Fibroblast of villous mesenchyme (primary cell): ENCODE measurements around the gene C12orf76. TPM values are rescaled to one million over a fixed set of nuclear protein-coding genes. Genes with fewer than 3 reads are reported as not detected.
A peak's percentile ranks its signal among the peaks of the same experiment; 100 is the strongest.
"Not testable (repeated sequence)": the region's sequence is repeated elsewhere in the genome, so short reads cannot be mapped to it uniquely, and the experiment has no call there.

Experiments used
- DNase-seq: peaks from one replicate; pipeline ENCODE4 v3.0.0-alpha.2; 2010; ENCODE audit warnings: low read depth
- H3K4me3 ChIP-seq: 2 replicates; pipeline ENCODE4 v1.5.1; 2011; ENCODE audit warnings: low read depth, mild to moderate bottlenecking, low read length
- total RNA-seq: library from RNA; depleted of rRNA; stranded (reverse); fragments of >200 nt; gene quantifications from 2 replicates; pipeline ENCODE4 v1.2.3, GENCODE V29; 2012
- TF ChIP-seq, protein P1 (sequence below): IDR thresholded peaks from 2 replicates; pipeline ENCODE4 v1.5.1; 2012; ENCODE audit warnings: low read depth, mild to moderate bottlenecking, low read length; ENCODE audit not compliant: insufficient read depth

Gene C12orf76, protein sequence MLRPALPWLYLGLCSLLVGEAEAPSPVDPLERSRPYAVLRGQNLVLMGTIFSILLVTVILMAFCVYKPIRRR
- total RNA-seq, result 6.8 and 9.5 TPM in 2 replicates

DNA sequence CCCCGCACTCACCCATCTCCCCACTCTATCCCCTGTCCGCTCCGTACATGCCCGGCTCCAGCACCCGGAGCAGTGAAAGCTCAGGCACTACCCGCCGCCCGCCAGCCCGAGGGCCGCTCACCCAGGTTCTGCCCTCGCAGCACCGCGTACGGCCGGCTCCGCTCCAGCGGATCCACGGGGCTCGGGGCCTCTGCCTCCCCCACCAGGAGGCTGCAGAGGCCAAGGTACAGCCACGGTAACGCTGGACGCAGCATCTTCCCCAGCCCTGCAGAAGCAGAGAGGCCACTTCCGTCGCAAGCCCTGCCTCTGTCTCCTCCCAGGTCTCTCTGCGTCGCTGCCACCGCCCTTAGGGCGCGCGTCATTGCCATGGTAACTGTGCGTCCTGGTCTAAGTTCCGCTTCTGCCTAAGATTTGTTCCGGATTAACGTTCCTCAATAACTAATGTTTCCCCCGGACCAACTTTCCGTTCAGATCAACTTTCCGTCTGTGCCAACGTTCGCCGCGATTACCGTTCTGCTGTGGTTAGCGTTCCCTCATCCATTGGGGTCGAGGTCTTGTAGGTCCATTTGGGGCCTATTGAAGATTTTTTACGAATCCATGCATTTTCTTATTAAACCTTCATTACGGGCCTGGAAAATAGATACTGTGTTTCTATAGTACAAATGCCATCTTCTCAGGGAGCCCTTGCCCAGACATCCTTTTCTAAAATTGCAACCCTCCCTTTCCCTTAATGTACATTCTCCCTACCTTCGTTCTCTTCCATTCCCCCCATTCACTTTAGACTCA is at the start of gene C12orf76:
TSS of gene C12orf76 (minus strand) at position 281 of the 786 bp plus-strand sequence. CDS start at position 254, 27 bp downstream.
- DNase-seq, result peak; percentile 95
- peak within 1 kb of the TSS; percentile 89 for H3K4me3 ChIP-seq
- TF ChIP-seq, protein P1, sequence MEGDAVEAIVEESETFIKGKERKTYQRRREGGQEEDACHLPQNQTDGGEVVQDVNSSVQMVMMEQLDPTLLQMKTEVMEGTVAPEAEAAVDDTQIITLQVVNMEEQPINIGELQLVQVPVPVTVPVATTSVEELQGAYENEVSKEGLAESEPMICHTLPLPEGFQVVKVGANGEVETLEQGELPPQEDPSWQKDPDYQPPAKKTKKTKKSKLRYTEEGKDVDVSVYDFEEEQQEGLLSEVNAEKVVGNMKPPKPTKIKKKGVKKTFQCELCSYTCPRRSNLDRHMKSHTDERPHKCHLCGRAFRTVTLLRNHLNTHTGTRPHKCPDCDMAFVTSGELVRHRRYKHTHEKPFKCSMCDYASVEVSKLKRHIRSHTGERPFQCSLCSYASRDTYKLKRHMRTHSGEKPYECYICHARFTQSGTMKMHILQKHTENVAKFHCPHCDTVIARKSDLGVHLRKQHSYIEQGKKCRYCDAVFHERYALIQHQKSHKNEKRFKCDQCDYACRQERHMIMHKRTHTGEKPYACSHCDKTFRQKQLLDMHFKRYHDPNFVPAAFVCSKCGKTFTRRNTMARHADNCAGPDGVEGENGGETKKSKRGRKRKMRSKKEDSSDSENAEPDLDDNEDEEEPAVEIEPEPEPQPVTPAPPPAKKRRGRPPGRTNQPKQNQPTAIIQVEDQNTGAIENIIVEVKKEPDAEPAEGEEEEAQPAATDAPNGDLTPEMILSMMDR, result no peak

DNA sequence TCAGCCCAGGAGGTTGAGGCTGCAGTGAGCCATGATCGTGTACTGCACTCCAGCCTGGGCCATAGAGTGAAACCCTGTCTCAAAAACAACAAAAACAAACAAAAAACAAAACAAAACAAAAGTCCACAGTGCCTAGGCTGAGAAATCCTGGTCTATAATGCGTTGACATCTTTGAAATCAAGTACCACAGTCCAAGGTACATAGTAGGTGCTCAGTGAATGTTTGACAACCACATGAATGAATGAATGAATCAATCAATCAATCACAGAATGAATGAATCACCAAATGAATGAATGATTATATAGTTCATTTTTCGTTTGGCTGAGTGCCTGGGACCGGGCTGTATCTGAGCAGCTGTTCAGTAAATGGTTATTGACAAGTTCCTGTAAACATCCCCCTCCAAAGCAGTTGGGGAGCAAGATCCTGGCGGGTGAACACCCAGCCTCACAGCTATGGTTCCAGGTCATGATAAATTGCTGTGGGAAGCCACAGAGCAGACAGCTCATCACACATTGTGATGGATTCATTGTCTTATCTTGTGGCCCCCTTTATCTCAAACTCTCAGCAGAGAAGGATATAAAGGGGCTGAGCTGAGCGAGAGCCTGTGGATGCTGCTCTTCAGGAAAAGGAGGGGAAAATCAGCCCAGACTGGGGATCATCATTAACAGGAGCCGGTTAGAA is 45.4 kb upstream of the C12orf76 start:
- no peak for DNase-seq
- TF ChIP-seq, protein P1, result no peak
- H3K4me3 ChIP-seq, result no peak overlapping the region

DNA sequence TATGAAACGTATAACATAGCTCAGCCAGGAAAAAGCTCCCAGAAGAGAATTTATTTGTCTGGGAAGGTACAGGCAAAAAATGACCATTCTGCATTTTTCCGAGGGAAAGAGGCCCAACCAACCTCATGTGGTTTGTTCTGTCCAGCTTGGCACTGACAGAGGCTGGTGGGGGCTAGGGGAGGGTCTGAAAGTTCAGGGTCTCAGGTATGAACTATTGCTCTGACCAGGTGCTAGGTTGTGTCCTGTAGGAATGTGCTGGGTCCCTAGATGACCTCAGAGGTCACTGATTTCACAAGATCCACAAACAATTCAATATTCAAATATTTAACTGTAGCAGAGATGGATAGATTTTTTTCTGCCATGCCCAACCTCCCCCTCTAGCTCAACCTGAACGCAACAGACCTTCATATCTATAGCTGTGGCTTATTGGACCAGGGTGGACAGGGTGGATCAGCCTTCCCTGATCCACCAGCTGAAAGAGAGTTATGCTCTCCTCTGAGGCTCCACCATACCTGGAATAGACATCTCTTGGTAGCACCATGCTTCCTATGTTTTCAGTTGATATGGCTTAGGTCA is 42.9 kb upstream of the C12orf76 start:
- TF ChIP-seq, protein P1, result no peak
- H3K4me3 ChIP-seq, result no peak overlapping the region
- no peak for DNase-seq

DNA sequence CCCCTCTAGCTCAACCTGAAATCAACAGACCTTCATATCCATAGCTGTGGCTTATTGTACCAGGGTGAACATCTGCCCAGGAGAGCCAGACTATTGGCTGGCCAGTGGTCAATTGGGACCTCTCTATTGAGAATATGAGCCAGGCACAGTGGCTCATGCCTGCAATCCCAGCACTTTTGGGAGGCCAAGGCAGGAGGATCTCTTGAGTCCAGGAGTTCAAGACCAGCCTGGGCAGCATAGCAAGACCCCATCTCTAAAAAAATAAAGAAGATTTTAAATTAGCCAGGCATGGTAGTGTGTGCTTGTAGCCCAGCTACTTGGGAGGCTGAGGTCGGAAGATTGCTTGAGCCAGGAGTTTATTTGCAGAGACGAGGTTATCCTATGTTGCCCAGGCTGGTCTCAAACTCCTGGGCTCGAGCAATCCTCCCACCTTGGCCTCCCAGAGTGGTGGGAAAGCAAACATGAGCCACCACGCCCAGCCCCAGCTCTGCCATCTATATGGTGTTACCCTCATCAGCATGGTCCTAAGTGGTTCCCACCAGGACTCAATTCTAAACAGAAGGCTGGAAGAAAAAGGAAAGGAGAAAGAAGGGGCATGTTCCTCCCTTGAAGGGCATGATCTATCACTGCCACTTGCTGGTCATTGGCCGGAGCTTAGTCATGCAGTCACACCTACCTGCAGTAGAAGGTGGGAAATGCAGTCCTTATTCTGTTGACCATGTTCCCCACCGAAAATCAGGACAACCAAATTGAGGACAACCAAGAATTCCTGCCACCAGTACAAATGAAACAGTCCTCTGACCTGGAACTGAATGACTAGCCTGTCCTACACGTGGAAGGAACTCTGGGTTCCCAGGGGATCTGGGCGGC is 42.2 kb upstream of the C12orf76 start:
- DNase-seq, result no peak
- no peak overlapping the region for H3K4me3 ChIP-seq
- TF ChIP-seq, protein P1, result no peak

DNA sequence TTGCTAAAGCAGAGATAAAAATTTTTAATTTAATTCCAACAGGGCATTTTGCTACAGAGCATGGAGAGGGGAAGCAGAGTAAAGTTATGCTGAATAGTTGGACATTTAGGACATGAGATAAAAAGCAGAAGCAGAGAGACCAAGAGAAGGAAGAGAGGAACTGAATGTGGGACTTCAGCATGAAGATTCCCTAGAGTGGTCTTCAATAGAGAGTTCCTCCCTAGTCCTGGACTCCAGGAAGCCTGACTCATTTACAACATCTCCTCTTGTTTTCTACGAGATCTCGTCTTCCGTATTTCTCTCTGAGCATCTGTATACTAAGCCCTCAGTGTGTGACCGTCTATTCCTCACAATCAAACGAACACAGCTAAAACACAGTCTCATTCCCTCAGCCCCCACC is 40.6 kb upstream of the C12orf76 start:
- H3K4me3 ChIP-seq, result no peak overlapping the region
- TF ChIP-seq, protein P1, result no peak
- DNase-seq, result no peak

DNA sequence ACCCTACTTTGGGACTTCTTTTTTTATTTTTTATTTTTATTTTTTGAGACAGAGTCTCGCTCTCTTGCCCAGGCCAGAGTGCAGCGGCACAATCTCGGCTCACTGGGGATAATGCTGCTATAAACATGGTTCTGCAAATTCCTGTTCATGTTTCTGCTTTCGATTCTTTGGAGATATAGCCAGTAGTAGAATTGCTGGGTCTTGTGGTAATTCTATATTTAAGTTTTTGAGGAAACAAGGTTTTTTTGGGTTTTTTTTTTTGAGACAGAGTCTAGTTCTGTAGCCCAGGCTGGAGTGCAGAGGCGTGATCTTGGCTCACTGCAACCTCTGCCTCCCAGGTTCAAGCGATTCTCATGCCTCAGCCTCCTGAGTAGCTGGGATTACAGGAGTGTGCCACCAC is 39.9 kb upstream of the C12orf76 start:
- not testable (repeated sequence) for DNase-seq

More for the DNA sequence above, 39.9 kb upstream of the C12orf76 start:
- H3K4me3 ChIP-seq, result not testable (repeated sequence)
